Coronary artery (tissue), 2 donors: ENCODE results near the gene MOB2.

Source experiments
- DNase-seq: peaks from one replicate; pipeline ENCODE4 v3.0.0-alpha.2; 2017; ENCODE audit warnings: low spot score
- H3K27ac ChIP-seq, 2 donors: fragments of 200-600 bp; sonication (generic); one replicate each; pipeline ENCODE4 v1.5.1; 2016 to 2019
- H3K4me3 ChIP-seq: fragments of 200-600 bp; sonication (generic); 2 replicates; pipeline ENCODE4 v1.5.1; 2016; ENCODE audit warnings: mild to moderate bottlenecking, moderate library complexity
- TF ChIP-seq, protein P1 (sequence below): fragments of 200-600 bp; sonication (generic); IDR thresholded peaks from one replicate; pipeline ENCODE4 v1.5.1; 2019; ENCODE audit warnings: antibody characterized with exemption

MOB2 gene

DNA sequence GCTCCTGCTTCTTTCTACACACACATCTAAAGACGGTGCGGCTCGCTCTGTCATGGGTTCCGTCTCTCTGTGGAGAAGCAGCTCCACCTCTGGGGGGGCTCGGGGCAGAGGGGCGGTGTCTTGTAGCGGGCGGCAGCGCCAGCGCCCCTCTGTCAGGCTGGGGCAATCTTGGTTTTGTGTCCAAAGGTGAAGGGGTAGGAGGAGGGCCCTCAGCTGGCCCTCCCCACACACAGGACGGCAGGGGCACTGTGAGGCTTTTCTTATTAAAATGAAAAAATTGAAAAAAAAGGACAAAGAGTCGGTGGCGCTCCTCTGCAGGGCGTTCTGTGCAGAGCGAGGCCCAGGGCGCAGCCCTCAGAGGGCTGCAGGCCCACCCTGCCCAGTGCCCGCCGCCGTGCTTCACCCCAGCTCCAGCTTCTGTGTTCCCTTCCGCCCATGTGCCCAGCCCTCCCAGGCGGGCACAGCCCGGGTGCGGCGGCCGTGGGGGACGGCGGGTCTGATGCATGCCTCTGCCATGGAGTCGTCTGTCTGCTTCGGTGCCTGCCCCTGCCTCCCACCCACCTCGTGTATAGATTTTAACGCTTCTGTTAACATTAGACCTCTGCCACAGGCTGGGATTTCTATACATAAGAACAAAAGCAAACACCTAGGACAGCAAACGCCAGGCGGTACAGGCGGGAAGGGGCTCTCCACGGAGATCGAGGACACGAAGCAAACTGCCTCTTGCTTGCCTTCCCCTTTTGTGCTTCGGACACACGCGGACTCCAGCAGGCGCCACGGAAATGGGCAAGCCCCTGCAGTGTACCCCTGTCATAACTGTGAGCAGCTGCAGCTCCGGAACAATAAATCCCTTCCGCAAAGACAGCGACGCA, 24.5 kb downstream of the MOB2 start:
- no peak for DNase-seq
- peak overlapping the region; percentile 96 to 99 for H3K27ac ChIP-seq
- peak overlapping the region; percentile 62 for H3K4me3 ChIP-seq
- TF ChIP-seq, protein P1, sequence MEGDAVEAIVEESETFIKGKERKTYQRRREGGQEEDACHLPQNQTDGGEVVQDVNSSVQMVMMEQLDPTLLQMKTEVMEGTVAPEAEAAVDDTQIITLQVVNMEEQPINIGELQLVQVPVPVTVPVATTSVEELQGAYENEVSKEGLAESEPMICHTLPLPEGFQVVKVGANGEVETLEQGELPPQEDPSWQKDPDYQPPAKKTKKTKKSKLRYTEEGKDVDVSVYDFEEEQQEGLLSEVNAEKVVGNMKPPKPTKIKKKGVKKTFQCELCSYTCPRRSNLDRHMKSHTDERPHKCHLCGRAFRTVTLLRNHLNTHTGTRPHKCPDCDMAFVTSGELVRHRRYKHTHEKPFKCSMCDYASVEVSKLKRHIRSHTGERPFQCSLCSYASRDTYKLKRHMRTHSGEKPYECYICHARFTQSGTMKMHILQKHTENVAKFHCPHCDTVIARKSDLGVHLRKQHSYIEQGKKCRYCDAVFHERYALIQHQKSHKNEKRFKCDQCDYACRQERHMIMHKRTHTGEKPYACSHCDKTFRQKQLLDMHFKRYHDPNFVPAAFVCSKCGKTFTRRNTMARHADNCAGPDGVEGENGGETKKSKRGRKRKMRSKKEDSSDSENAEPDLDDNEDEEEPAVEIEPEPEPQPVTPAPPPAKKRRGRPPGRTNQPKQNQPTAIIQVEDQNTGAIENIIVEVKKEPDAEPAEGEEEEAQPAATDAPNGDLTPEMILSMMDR = no peak

DNA sequence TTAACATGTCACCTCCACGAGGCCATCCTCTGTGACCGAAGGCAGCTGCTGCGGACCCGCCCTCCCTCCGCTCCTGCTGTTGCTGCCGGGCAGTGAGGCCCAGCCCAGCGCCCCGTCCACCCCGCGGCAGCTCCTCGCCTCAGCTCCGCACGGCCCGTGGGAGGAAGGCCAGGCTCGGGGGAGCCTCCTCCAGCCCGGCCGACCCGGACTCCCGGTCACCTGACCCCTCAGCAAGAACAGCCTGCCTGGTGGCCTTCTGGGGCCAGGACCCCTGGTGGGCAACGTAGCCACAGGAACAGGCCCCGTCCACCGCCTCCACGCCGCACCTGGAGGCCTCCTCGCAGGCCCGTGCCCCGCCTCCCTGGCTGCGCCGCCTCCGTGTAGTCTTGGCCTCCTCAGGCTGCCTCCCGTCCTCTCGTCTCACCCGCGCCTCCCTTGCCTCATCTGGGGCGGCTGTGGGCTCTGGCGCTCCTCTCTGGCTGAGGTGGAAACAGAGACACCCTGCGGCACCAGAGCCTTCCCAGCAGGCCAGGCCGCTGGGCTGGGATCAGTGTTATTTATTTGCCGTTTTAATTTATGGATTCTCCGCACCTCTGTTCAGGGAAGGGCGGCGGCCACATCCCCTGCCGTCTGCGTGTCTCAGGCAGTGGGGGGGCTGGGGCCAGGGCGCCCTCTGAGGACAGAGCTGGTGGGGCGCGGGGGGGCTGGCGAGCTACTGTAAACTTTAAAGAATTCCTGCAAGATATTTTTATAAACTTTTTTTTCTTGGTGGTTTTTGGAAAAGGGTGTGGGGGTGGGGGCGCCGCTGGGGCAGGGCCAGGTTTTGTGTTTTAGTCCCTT, 25.4 kb downstream of the MOB2 start:
- Histone ChIP-seq H3K4me3 (peak overlapping the region; percentile 62), H3K27ac (peak overlapping the region; percentile 96 to 99)
- no peak for DNase-seq

DNA sequence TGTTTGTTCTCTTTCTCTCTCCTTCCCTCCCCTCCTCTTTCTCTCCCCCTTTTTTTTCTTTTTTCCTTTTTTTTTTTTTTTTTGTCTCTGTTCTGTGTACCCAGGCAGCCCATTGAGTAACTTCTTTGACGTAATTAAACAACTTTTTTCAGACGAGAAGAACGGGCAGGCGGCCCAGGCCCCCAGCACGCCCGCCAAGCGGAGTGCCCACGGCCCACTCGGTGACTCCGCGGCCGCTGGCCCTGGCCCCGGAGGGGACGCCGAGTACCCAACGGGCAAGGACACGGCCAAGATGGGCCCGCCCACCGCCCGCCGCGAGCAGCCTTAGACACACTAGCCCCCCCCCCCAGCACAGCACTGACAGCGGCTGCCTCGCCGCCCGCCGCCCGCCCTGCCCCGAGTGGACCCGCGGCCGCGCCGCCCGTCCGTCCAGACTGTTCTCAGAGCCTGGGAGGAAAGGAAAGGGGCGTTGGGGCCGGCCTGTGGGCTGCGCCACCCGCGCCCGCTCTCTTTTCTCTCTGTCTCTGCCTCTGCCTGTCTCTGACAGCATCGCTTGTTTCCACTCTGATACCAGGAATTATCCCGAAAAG, 26.1 kb downstream of the MOB2 start:
- peak; percentile 96 for DNase-seq
- TF ChIP-seq, protein P1 = no peak
- Histone ChIP-seq H3K27ac (peak overlapping the region; percentile 96 to 100), H3K4me3 (peak overlapping the region; percentile 62)

More for the DNA sequence above, 25.4 kb downstream of the MOB2 start:
- TF ChIP-seq, protein P1 = no peak

DNA sequence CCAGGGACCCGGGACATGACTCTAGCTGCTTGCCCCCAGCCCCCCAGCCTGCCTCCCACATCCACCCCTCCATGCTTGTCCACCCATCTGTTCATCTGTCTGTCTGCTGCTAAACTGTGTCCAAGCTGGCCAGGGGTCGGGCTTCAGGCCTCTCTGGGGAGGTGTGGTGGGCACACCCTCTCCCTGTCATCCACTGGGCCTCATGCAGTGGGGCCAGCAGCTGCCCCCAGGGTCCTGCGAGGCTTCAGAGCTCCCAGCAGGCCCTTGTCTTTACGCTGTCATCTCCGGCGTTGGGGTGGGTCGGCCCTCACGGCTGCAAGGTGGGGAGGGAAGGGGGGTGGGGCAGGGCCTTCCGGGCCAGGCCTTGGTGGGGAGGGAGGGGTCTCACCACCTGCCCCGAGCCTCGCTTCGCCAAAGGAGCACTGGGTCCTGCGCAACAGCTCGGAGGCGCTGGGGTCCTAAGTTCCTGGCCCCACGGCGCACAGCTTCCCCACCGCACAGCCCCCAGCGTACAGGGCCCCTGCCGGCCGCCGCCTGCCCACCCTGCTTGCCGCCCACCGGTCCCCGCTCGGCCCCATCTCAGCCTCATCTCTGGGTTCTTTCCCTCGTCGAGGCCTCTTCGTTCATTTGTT, 26.7 kb downstream of the MOB2 start:
- DNase-seq = peak; percentile 84
- TF ChIP-seq, protein P1 = no peak
- Histone ChIP-seq H3K27ac (peak overlapping the region; percentile 96 to 100), H3K4me3 (peak overlapping the region; percentile 62)

DNA sequence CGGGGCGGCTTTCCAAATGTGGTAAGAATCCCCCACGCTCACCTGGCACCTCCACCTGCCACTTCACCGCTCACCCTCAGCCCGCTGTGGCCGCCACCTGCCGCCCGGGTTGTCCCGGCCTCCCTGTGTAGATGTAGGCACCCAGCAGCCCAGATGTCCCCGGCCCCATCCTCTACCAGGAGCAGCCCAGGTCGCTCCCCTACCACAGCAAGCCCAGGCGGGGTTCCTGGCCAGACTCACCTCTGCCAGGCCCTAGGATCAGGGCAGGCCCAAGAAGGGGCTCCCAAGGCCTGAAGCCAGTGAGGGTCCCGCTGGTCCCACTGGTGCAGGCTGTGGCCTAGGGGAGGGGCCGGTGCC, 27.4 kb downstream of the MOB2 start:
- peak overlapping the region; percentile 62 for H3K4me3 ChIP-seq
- DNase-seq = no peak
- TF ChIP-seq, protein P1 = no peak
- peak overlapping the region; percentile 96 to 100 for H3K27ac ChIP-seq

DNA sequence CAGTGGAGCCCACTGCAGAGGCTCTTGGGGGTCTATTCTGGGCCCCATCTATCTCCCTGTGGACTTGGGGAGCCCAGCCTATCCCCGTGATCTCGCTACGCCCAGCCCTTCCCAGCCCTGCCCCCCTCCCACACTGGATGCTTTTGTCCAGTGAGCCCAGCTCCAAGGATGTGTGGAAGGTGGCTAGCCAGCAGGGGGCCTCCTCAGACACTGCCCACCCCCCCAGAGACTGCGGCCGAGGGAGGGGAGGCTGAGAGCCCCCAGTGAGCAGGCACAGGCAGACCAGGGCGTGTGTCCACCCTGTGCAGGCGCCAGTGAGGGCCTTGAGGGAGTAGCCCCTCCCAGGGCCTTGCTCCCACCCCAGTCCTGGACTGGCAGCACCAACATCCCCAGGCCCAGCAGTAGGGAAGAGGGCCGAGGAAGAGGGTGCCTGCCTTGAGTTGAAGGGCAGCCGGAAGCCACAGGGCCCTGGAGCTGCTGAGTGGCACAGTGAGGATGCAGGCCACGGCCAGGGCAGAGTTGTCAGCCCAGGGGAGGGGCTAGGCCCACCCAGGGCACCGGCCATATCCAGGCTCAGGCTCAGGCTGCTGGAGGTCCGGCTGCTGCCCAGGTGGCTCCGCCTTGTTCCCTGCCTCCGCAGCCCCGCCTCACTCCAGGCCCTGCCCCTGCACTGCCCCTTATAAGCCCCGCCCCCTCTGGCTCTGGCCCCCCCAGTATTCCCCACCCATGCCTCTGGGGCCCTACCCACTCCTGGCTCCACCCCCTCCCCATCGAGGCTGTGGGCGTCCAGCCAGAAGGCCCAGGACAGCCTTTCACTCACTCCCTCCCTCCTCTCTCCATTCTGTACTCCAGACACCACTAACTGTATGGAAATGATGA, 28.0 kb downstream of the MOB2 start:
- Histone ChIP-seq H3K27ac (peak overlapping the region; percentile 96 to 100), H3K4me3 (peak overlapping the region; percentile 62)
- TF ChIP-seq, protein P1 = peak; percentile 34
- DNase-seq = peak; percentile 95
